SU-DHL-6 (cell line): ENCODE measurements around the gene KLF15.

Experiments
- CTCF ChIP-seq: fragments of 200-600 bp; sonication (generic); IDR thresholded peaks from one replicate; pipeline ENCODE4 v1.5.1; 2017; ENCODE audit warnings: antibody characterized with exemption, mild to moderate bottlenecking, low read length, moderate library complexity; ENCODE audit not compliant: insufficient read depth, poor library complexity, severe bottlenecking
- EZH2phosphoT487 ChIP-seq: fragments of 200-600 bp; sonication (generic), shearing (Covaris generic); conservative IDR thresholded peaks from 2 replicates; pipeline ENCODE4 v1.6.1; 2018; ENCODE audit warnings: mild to moderate bottlenecking, antibody characterized with exemption, low read length, moderate library complexity, mixed read lengths

DNA sequence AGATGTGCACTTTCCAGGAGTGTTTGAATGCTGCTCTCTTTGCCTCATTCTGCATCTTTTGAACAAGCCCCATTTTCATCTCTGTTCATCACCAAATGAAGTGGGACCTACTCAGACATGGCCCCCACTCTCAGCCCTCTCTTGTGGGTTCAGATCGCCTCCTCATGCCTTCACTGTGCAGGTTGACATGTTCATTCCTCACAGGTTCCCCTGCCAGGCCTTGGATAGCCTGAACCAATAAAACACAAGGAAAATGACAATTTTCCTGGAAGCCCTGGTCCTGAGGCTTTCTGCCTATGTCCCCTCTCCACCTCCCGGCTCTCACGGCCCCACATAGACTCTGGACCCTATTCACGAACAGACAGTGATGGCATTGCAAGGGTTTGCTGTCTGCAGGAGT is 17.7 kb downstream of the KLF15 start:
- TF ChIP-seq CTCF (no peak), EZH2phosphoT487 (no peak)
